Stimulated activated CD8-positive, alpha-beta memory T cell treated with anti-CD3 and anti-CD28 coated beads, Interleukin-4, amount 100 ng/mL, for 1 hour (primary cell): ENCODE data around the gene KCNMA1.

Source experiments
- DNase-seq, 2 donors: peaks; one replicate each; pipeline ENCODE4 v3.0.0-alpha.2; 2020; ENCODE audit warnings: low read depth in 2 of 2, low spot score in 1 of 2

KCNMA1 gene

DNA sequence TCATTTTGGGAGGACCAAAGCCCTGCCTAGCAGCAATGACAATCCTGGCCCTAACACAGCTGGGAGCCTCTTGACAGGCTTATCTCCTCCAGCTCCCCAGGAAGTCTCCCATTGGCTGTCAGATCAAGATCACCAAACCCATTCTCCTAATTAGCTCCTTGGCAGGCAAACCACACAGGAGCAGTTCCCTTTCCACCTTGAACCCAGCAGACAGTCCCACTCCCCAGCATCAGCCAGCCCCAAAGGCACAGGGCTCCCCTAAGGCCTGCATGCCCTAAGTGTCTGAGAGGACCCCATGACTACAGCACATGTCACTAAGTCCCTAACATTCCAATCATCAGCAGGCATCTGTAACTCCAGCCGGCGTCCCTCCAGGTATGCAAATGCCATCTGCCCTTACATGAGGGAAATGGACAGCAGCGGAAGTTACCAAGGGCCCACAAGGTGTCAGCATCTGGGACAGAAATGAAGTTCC is 348.5 kb downstream of the KCNMA1 start:
- no peak for DNase-seq

GRCh38 chr10:77287647-77288120 is 349.9 kb downstream of the KCNMA1 start:
- no peak for DNase-seq

- DNase-seq, result no peak
Measured at GRCh38 chr10:77286531-77287508, 350.8 kb downstream of the KCNMA1 start.

DNA sequence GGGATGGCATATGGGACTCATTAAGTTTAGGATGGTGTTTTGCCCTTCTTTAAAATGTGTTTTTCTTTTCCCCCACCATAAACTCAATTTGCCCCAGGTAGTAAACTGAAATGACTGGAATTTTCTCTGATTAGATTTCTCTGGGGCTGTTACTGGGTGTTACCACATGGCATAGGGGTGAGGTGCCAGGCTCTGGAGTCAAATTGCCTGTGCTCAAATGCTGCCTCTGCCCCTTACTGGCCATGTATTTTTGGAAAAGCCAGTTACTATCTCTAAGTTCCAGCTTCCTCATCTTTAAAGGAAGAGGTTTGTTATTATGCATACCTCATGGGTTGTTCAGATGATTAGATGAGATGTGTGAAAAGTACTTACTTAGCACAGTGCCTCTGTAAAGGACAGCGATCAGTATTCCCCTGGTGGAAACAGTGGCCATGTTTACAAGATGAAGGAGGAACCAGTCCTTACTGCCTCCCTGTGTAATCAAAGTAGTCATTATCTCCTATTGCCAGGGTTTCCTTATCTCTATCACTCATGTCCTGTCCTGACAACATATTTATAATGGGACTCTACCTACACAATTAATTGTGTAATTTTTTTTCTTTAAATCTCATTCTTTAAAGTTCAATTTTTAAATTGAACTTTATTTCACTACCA is 352.0 kb downstream of the KCNMA1 start:
- no peak for DNase-seq

GRCh38 chr10:77284797-77285196 is 352.8 kb downstream of the KCNMA1 start:
- no peak for DNase-seq

DNA sequence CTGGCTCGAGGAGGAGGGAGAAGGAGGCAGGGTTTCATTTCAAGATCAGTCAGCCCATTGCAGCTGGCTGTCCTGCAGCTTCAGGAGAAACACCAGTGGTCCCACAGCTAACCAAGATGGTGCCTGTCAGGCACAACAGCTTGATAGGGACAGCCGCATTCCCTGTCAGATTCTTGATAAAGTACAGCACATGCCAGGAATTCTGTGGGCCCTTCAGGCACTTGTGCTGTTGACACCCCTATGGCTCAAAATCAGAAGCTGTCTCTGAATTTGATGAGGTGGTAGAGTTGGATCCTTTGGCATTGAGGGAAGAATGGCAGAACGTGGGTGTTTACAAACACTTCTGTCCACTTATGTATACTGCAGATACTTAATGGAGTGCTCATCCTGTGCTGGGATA is 354.3 kb downstream of the KCNMA1 start:
- no peak for DNase-seq

DNA sequence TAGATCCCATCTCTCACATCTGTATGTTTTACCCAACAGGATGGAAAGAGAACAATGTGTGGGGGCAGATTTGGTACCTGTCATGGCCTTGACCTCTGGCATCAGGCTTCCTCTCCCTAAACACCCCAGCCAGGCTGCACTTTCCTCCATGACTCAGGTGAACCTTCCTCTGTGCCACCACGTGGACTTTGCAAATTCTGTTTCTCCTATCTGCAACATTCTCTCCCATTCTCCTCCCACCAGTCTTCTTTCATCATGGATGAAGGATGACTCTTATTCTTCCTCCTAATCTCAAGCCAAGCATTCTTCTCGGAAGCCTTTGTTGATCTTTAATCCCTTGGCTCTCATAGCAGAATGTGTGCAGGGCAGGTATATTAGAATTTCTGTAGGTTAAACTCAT is 355.4 kb downstream of the KCNMA1 start:
- no peak for DNase-seq

DNA sequence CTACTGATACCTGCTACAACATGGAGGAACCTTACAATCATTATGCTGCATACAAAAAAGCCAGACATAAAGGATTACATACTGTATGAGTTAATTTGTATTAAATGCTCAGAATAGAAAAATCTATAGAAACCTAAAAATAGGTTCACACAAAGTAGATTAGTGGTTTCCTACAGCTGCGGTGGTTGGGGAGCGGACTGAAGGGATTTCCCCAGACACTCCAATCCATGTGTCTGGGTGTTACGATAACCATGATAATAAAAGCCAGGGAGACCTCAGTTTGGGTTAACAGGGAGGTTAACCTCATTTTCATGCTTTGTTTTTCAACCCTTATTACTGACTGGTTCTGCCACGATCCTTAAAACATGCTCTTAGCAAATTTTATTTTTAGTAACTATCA is 355.9 kb downstream of the KCNMA1 start:
- no peak for DNase-seq

GRCh38 chr10:77279207-77279606 is 358.4 kb downstream of the KCNMA1 start:
- no peak for DNase-seq

DNA sequence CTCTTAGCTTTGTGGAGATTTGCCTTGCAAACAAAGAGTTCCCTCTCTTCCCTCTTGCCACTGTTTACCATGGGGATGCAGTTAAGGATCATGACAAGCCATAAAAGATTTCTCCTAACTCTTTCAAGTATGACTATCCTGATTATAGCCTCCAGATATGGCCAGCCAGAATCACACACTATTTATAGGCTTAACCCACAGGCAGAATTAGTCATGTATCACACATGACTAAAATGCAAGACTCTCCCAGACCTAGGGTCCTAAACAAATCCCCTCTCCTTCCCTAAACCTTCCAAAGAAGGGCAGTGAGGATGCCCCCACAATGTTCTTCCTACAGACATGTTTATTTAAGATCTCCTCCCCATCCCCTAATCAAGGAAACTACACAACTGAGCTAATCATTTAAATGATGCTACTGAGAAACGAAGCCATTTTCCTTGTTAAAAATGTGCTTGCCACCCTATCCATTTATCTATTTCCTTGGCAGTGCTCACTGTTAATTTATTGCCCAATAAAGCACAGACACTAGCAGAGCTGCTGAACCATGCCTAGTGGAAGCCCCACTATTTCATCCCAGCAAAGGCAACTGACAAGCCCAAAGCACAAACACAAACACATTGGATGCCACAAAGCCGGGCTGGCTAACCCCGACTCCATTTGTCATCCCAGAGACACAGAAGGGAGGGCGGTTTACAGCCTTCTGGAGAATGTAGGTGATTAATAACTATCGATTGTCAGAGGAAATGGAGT is 363.4 kb downstream of the KCNMA1 start:
- no peak for DNase-seq

DNA sequence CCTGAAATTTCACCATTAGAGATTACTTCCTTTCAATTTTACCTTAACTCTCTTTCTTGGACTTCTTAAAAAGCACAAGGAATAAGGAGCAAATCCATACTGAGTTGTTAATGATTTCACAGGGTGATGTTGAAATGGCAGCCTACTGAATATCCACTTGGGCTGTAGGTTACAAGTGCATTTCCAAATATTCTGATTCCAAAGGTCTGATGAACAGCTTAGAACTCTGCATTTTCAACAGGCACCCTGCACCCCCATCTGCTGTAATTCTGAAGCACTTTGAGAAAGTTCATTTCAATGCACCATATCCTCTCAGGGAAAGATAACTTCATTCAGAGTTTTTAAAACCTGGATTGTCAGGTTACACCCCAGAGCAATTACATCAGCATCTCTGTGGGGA is 368.4 kb downstream of the KCNMA1 start:
- DNase-seq, result no peak

- no peak for DNase-seq
Measured at GRCh38 chr10:77268721-77269120, 368.9 kb downstream of the KCNMA1 start.

DNA sequence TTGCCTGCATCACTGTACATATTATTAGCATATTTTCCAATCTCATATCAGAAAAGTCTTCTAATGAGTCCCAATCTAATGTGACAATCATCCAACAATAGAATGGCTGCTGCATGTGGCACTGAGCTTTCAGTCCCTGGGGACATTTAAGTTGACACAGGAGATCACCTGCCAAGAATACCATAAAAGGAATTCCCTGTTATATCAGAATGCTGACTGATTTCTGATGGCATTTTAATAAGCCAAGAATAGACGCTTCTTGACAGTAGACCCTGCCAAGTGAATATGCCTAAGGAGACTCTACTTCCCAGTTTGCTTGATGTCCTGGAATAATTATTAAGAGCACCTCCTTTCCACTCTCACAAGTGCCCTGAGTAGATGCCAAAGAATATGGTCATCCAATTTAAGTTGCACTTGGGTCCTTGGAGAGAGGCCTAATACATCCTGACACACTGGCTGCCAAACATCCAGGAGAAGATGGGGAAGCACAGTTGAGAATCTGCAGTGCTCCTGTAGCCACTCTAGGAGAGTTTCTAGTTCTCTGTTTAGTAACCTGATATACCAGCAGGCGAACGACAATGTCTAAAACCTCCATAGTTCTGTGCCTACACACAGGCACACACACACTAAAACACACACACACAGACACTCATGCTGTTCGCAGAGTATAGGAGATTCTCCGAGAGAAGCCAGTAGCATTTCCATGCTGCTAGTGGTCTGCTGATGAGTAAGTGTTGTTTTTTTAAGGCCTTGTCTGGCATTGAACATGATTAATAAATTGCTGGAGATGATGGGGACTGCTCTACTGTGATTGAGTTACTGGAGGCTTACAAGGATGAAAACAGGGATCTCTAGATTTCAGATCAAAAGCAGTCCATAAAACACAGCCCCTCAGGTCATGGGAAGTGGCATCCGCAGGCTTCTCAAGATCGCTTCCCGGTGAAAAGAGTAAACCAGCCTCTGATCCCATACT is 369.6 kb downstream of the KCNMA1 start:
- no peak for DNase-seq

- no peak for DNase-seq
Measured at GRCh38 chr10:77266242-77266641, 371.4 kb downstream of the KCNMA1 start.

DNA sequence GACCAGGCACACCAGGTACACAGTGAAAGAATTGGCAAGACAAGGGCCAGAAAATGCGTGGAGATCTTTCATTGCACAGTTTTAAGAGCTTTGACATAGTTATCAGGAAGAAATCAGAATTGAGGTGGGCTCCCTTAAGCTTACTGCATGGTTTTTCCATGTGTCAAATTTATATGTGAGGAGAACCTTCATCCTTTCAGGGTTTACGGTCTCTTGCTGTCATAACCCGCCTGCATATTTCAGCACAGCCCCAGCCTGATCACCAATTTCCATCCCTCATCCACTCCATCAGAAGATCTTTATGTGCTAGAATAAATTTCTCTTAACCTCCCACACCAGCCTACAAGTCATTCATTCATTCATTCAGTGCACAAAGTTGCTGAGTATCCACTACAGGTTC is 373.1 kb downstream of the KCNMA1 start:
- no peak for DNase-seq

GRCh38 chr10:77264107-77264506 is 373.5 kb downstream of the KCNMA1 start:
- DNase-seq, result no peak

- DNase-seq, result no peak
Measured at GRCh38 chr10:77263700-77264099, 373.9 kb downstream of the KCNMA1 start.

DNA sequence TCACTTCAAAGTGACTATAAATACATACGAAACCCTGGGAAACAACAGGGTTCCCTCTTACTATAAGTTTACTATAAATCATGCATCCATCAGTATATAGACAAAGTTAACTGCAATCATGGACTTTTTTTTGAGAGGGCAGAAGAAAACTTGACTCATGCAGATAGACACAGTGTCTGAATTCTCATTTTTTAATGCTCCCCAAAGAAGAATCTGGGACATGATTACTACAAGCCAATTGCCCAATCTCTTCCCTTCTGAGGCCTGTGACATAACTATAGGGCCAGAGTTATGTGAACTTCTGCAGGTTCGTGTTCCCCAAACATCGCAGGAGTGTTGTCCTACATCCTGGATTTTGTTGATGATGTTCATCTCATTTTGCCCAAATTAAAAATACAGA is 376.5 kb downstream of the KCNMA1 start:
- no peak for DNase-seq

DNA sequence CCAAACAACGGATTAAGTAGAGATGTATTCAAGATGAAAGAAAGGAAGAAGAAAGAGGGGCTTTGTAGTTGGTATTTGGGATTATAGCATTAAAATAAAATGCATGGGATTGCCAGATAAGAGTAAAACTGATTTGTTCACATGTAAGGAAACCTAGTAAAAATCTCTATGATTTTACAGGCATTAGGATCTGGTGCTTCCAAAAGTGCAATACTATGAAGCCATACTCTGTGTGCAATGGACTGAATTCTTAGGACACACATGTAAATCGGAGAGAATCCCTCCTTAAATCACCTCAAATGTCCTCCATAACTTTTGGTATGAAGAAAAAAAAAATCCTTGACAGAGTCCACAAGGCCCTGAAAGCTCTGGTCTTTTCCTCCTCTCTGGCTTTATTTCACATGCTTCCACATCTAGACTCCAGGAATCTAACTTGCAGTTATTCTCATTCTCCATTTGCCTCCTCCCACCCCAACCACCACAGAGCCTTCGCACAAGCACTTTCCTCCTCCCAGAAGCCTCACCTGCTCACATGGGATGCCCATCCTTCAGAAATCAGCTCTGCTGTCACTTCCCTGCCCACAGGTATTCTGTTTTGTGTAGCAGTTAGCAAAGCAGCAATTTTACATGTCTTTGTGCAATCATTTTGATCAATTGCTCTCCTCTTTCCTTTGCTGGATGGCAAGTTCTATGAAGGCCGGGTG is 378.3 kb downstream of the KCNMA1 start:
- no peak for DNase-seq

DNA sequence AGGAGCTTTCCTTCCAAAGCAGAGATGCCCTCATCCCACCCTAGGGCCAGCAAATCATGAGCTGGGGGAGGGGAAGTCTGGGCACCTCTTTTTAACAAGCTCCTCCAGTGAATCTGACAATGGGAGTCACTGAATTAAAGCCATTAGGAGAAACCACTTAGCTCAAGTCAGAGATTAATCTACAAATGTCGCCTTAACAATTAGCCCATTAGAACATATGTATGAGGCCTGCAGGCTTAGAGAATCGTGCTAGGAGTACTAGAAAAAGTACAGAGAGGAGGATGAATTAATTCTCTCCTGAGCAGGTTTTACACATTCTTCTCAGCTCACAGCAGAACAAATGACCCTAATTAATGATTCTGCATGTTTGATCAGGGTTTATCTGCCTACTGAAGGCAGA is 381.3 kb downstream of the KCNMA1 start:
- DNase-seq, result no peak
